H1 (cell line): ENCODE measurements around the gene EMID1. TPM values are rescaled to one million over a fixed set of nuclear protein-coding genes. Genes with fewer than 3 reads are reported as not detected.

Experiments used
- CTCF ChIA-PET: fragments of 300-600 bp; sonication (Branson Sonifier 250); formaldehyde crosslinking; loops from one replicate; lab custom pipeline; 2021; ENCODE audit not compliant: partially characterized antibody; lab: Charles Lee
- POLR2A ChIA-PET: fragments of 300-600 bp; sonication (Branson Sonifier 250); formaldehyde crosslinking; loops from one replicate; lab custom pipeline; 2021; ENCODE audit warnings: inconsistent platforms; ENCODE audit not compliant: partially characterized antibody; lab: Charles Lee
- DNase-seq, 2 experiments: peaks; one replicate each; pipeline versions ENCODE4 v3.0.0 to v3.0.0-alpha.2; 2010 to 2022; ENCODE audit warnings: low spot score in 2 of 2, low read depth in 1 of 2, mixed read lengths in 1 of 2
- FAIRE-seq: peaks from 2 replicates; lab custom pipeline; 2011; peaks lifted over from hg19 to GRCh38; lab: Jason Lieb, UNC
- H2AFZ ChIP-seq: 2 replicates; pipeline ENCODE4 v1.8.1; 2012; ENCODE audit warnings: low read length, inconsistent platforms
- H2AK5ac ChIP-seq: 2 replicates; pipeline ENCODE4 v1.6.1; 2013; ENCODE audit warnings: low read depth, low read length
- H2BK120ac ChIP-seq: replicated peaks from 2 replicates; pipeline ENCODE3; 2013; ENCODE audit warnings: low read depth, low read length, inconsistent platforms
- H2BK12ac ChIP-seq: 2 replicates; pipeline ENCODE4 v1.6.1; 2013; ENCODE audit warnings: low read depth, low read length
- H2BK15ac ChIP-seq: 2 replicates; pipeline ENCODE4 v1.6.1; 2013; ENCODE audit warnings: low read length
- H2BK20ac ChIP-seq: 2 replicates; pipeline ENCODE4 v1.6.1; 2013; ENCODE audit warnings: low read length
- H2BK5ac ChIP-seq: 2 replicates; pipeline ENCODE4 v1.6.1; 2013; ENCODE audit warnings: low read depth, low read length
- H3K14ac ChIP-seq: 2 replicates; pipeline ENCODE4 v1.6.1; 2013; ENCODE audit warnings: inconsistent platforms; ENCODE audit not compliant: insufficient read length
- H3K18ac ChIP-seq: 2 replicates; pipeline ENCODE4 v1.6.1; 2013; ENCODE audit warnings: low read length; ENCODE audit errors: extremely low read depth
- H3K23ac ChIP-seq: 2 replicates; pipeline ENCODE4 v1.6.1; 2013; ENCODE audit warnings: inconsistent platforms; ENCODE audit not compliant: insufficient read length
- H3K23me2 ChIP-seq: 2 replicates; pipeline ENCODE4 v1.6.1; 2013; ENCODE audit warnings: low read depth, low read length
- H3K27ac ChIP-seq: 2 replicates; pipeline ENCODE4 v1.6.1; 2011; ENCODE audit warnings: low read depth, low read length, inconsistent platforms
- H3K27me3 ChIP-seq, 4 experiments: replicated peaks in 1 of 4; 1 replicate in 1 of 4; 2 replicates in 3 of 4; pipeline versions ENCODE4 v1.6.1 to v1.8.1; 2011 to 2013; ENCODE audit warnings: low read length in 3 of 4, mild to moderate bottlenecking in 3 of 4, inconsistent platforms in 2 of 4, mixed read lengths in 2 of 4, moderate library complexity in 1 of 4; ENCODE audit not compliant: control insufficient read depth in 3 of 4, insufficient read depth in 3 of 4; ENCODE audit errors: extremely low read depth in 1 of 4
- H3K36me3 ChIP-seq, 4 experiments: 2 replicates each; pipeline versions ENCODE4 v1.6.1 to v1.8.1; 2011 to 2013; ENCODE audit warnings: mild to moderate bottlenecking in 4 of 4, low read length in 3 of 4, moderate library complexity in 2 of 4, control low read depth in 1 of 4, inconsistent platforms in 1 of 4; ENCODE audit not compliant: insufficient read depth in 4 of 4, control insufficient read depth in 2 of 4
- H3K4ac ChIP-seq: replicated peaks from 2 replicates; pipeline ENCODE3; 2013; ENCODE audit warnings: low read length, low read depth, mixed read lengths, inconsistent platforms; ENCODE audit not compliant: insufficient read length
- H3K4me1 ChIP-seq, 4 experiments: replicated peaks in 1 of 4; 1 replicate in 1 of 4; 2 replicates in 3 of 4; pipeline versions ENCODE4 v1.6.1 to v1.8.1; 2011 to 2013; ENCODE audit warnings: low read length in 3 of 4, inconsistent platforms in 2 of 4, mixed read lengths in 1 of 4; ENCODE audit not compliant: insufficient read depth in 4 of 4, control insufficient read depth in 3 of 4
- H3K4me2 ChIP-seq, 2 experiments: 2 replicates each; pipeline versions ENCODE4 v1.6.1 to v1.8.1; 2011 to 2013; ENCODE audit warnings: low read depth in 2 of 2, low read length in 2 of 2, control low read depth in 1 of 2, inconsistent platforms in 1 of 2, mild to moderate bottlenecking in 1 of 2; ENCODE audit not compliant: insufficient read depth in 1 of 2
- H3K4me3 ChIP-seq, 4 experiments: fragments of 200-600, 300-600 bp in 1 of 4; sonication (generic), shearing (Covaris generic), sonication (Bioruptor Twin) in 1 of 4; 2 replicates each; pipeline versions ENCODE4 v1.5.1 to v1.8.1; 2011 to 2016; ENCODE audit warnings: low read length in 4 of 4, low read depth in 3 of 4, control low read depth in 2 of 4, inconsistent platforms in 2 of 4, mild to moderate bottlenecking in 2 of 4, mixed read lengths in 1 of 4, moderate library complexity in 1 of 4; ENCODE audit not compliant: insufficient read depth in 2 of 4; ENCODE audit errors: extremely low read depth in 1 of 4
- H3K56ac ChIP-seq: replicated peaks from 2 replicates; pipeline ENCODE3; 2013; ENCODE audit warnings: low read depth, mild to moderate bottlenecking, mixed read lengths, low read length, inconsistent platforms; ENCODE audit not compliant: insufficient read length
- H3K79me1 ChIP-seq: 2 replicates; pipeline ENCODE4 v1.6.1; 2013; ENCODE audit warnings: low read depth, low read length, control low read depth
- H3K79me2 ChIP-seq, 2 experiments: 2 replicates each; pipeline versions ENCODE4 v1.6.1 to v1.8.1; 2012 to 2013; ENCODE audit warnings: low read length in 2 of 2, mild to moderate bottlenecking in 2 of 2, inconsistent platforms in 1 of 2; ENCODE audit not compliant: insufficient read depth in 2 of 2, control insufficient read depth in 1 of 2
- H3K9ac ChIP-seq, 4 experiments: replicated peaks in 1 of 4; 1 replicate in 1 of 4; 2 replicates in 3 of 4; pipeline versions ENCODE4 v1.6.1 to v1.8.1; 2011 to 2013; ENCODE audit warnings: low read depth in 3 of 4, low read length in 3 of 4, control low read depth in 2 of 4, mild to moderate bottlenecking in 2 of 4, moderate library complexity in 2 of 4, inconsistent platforms in 1 of 4; ENCODE audit errors: extremely low read depth in 1 of 4
- H3K9me3 ChIP-seq, 2 experiments: 2 replicates each; pipeline versions ENCODE4 v1.6.1 to v1.8.1; 2012 to 2013; ENCODE audit warnings: mild to moderate bottlenecking in 2 of 2, moderate library complexity in 2 of 2, control low read depth in 1 of 2, inconsistent platforms in 1 of 2, low read depth in 1 of 2, low read length in 1 of 2, mixed read lengths in 1 of 2; ENCODE audit not compliant: insufficient read depth in 2 of 2
- H4K20me1 ChIP-seq, 2 experiments: replicated peaks in 1 of 2; 2 replicates each; pipeline versions ENCODE3 to v1.8.1; 2011 to 2013; ENCODE audit warnings: inconsistent platforms in 2 of 2, low read length in 2 of 2, mild to moderate bottlenecking in 1 of 2; ENCODE audit not compliant: insufficient read depth in 2 of 2, control insufficient read depth in 1 of 2
- H4K5ac ChIP-seq: 2 replicates; pipeline ENCODE4 v1.6.1; 2013; ENCODE audit warnings: low read length, low read depth, mixed read lengths, inconsistent platforms; ENCODE audit not compliant: insufficient read length
- H4K8ac ChIP-seq: 2 replicates; pipeline ENCODE4 v1.8.0; 2013; ENCODE audit warnings: mild to moderate bottlenecking, moderate library complexity, low read length, inconsistent platforms; ENCODE audit not compliant: insufficient read depth; ENCODE audit errors: extremely low read depth
- H4K91ac ChIP-seq: replicated peaks from 2 replicates; pipeline ENCODE3; 2013; ENCODE audit warnings: low read length, mixed read lengths, inconsistent platforms; ENCODE audit not compliant: insufficient read length
- CREB1 ChIP-seq: IDR thresholded peaks from 2 replicates; pipeline ENCODE4 v1.6.1; 2012; ENCODE audit warnings: inconsistent platforms
- JUND ChIP-seq: IDR thresholded peaks from 2 replicates; pipeline ENCODE4 v1.6.1; 2011; ENCODE audit warnings: mild to moderate bottlenecking, improper control_type of control experiment, low read length
- SUZ12 ChIP-seq: fragments of 200-600 bp; sonication (generic); IDR thresholded peaks from 2 replicates; pipeline ENCODE4 v1.6.1; 2012; ENCODE audit warnings: mild to moderate bottlenecking, inconsistent platforms, low read length, moderate library complexity, mixed read lengths
- TAF7 ChIP-seq: optimal IDR thresholded peaks from 2 replicates; pipeline ENCODE3; 2011; ENCODE audit warnings: low read depth, mild to moderate bottlenecking, inconsistent platforms, low read length, moderate library complexity, borderline replicate concordance
- whole genome bisulfite sequencing, 2 experiments: shearing (Covaris generic) in 1 of 2; methylation state at CpG; one replicate each; pipeline versions ENCODE4 v1.1.6 to v1.1.7; 2013 to 2015; ENCODE audit warnings: low lambda C conversion rate in 2 of 2, mixed read lengths in 2 of 2, inconsistent platforms in 1 of 2, low coverage in 1 of 2, missing lambda C conversion rate in 1 of 2; ENCODE audit not compliant: insufficient replicate concordance in 2 of 2, insufficient coverage in 1 of 2, insufficient read length in 1 of 2; ENCODE audit errors: extremely low coverage in 1 of 2, missing lambda C conversion rate in 1 of 2; 5-methylcytosine and 5-hydroxymethylcytosine counted together
- polyA plus RNA-seq, 7 experiments: library from polyadenylated mRNA; depleted of rRNA in 3 of 7; stranded (reverse) in 5 of 7; unstranded in 2 of 7; fragments of >200 nt in 5 of 7; fragments of 200-250 nt in 2 of 7; gene quantifications; 1 replicate in 5 of 7; 2 replicates in 1 of 7; 4 replicates in 1 of 7; pipeline versions ENCODE4 v1.2.1 to v1.2.3, GENCODE V29; 2011 to 2013; ENCODE audit warnings: missing spikeins in 2 of 7, mixed read lengths in 2 of 7
- total RNA-seq: library from RNA; stranded (reverse); fragmentation: NEBNext Ultra II Directional; extraction: Animal tissue kit (Norgen Biotek cat#: 25700); gene quantifications from 2 replicates; pipeline ENCODE4 v1.2.1, GENCODE V29; 2021

EMID1 gene
- total and polyA plus RNA-seq, 2 of the 8 experiments (the other 6 are each of a cell fraction or from before 2014, with no cell fraction given): 3.9 to 7.4 TPM

- H2BK20ac ChIP-seq: no peak overlapping the region
- no peak overlapping the region for H3K9ac ChIP-seq
- H3K4ac ChIP-seq: no peak overlapping the region
- no peaks in the 10 kb centered on the region for H3K79me2 ChIP-seq
- no peak for TF ChIP-seq JUND
- no peak for TF ChIP-seq SUZ12
- TF ChIP-seq TAF7: no peak
- TF ChIP-seq CREB1: no peak
- H2BK120ac ChIP-seq: no peak overlapping the region
- no peak overlapping the region for H3K18ac ChIP-seq
- no peak overlapping the region for H4K8ac ChIP-seq
- no peak overlapping the region for H3K14ac ChIP-seq
- no peak overlapping the region for H2BK5ac ChIP-seq
- H3K4me1 ChIP-seq: no peaks in the 10 kb centered on the region
- H2BK12ac ChIP-seq: no peak overlapping the region
- no peak overlapping the region for H4K91ac ChIP-seq
- H2BK15ac ChIP-seq: no peak overlapping the region
- H3K27me3 ChIP-seq: no peaks in the 10 kb centered on the region
- H4K5ac ChIP-seq: no peak overlapping the region
- no peaks in the 10 kb centered on the region for H4K20me1 ChIP-seq
- H2AFZ ChIP-seq: no peak overlapping the region
- no peaks in the 10 kb centered on the region for H3K79me1 ChIP-seq
- H3K27ac ChIP-seq: no peak overlapping the region
- H3K4me3 ChIP-seq: no peak overlapping the region
- CTCF ChIA-PET: interaction anchor here (1.0 to 6.2 kb wide), 13 partner anchors 9 to 390 kb away, joined by 3 to 84 read pairs (median 11); partner anchors contain the start of gene EMID1
- no peak overlapping the region for H3K56ac ChIP-seq
- no peaks in the 10 kb centered on the region for H3K23me2 ChIP-seq
- H2AK5ac ChIP-seq: no peak overlapping the region
- POLR2A ChIA-PET: interaction anchor here (0.7 to 1.9 kb wide), 3 partner anchors 25 to 39 kb away, joined by 3 to 4 read pairs (median 3); partner anchors contain the start of gene EWSR1
- no peak overlapping the region for H3K23ac ChIP-seq
- H3K4me2 ChIP-seq: no peak overlapping the region
- WGBS, 2 experiments: 90% methylated on average over 11 of the region's 11 CpGs; no CpG with 5 or more reads in 1 of the 2 experiments
- DNase-seq (no peak), FAIRE-seq (no peak)
- H3K9me3 ChIP-seq: peaks cover 0 to 2% of the 10 kb centered on the region in 2 experiments; a peak in 1 of 4 replicates
- no peaks in the 10 kb centered on the region for H3K36me3 ChIP-seq
Observed at GRCh38 chr22:29243874-29244446, 38.3 kb downstream of the EMID1 start.
